ENCODE results near the gene GRIK3. TPM values are rescaled to one million over a fixed set of nuclear protein-coding genes. Genes with fewer than 3 reads are reported as not detected.

Gene GRIK3
- total and polyA plus RNA-seq, 5 experiments from 2014 or later, result not detected

DNA sequence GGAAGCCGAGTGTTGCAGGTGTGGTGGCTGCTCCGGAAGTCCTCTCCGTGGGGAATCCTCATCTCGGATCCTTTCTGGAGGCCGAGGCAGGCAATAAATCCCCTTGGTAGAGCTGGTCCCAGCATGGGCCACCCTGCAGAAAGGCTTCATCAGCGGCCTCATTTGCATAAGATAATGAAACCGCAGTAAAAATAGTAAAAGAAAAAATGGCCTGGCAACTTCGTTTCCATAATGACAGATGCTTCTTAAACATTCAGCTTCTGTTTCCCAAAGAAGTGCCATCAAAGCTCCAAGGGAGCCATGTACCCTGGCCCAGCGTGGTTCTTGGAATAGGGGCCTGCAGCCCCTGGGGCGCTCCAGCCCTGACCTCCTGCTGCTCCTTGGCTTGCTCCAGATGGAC, 244.1 kb downstream of the GRIK3 start:
- DNase-seq (no peak), ATAC-seq (no peak)
- H3K9me3 Mint-ChIP-seq, result peaks cover 0 to 3% (median 0%) of the 10 kb centered on the region in 9 donors
- no peaks in the 10 kb centered on the region for H3K36me3 Mint-ChIP-seq
- H3K4me1 Mint-ChIP-seq, result peaks cover 0 to 2% (median 0%) of the 10 kb centered on the region in 4 donors
- peaks cover 9 to 35% (median 29%) of the 10 kb centered on the region in 5 donors for H3K27me3 Mint-ChIP-seq
- POLR2A ChIA-PET, result no interaction called here
- no peak overlapping the region for H3K27ac Mint-ChIP-seq
- no peak overlapping the region for H3K4me3 Mint-ChIP-seq

DNA sequence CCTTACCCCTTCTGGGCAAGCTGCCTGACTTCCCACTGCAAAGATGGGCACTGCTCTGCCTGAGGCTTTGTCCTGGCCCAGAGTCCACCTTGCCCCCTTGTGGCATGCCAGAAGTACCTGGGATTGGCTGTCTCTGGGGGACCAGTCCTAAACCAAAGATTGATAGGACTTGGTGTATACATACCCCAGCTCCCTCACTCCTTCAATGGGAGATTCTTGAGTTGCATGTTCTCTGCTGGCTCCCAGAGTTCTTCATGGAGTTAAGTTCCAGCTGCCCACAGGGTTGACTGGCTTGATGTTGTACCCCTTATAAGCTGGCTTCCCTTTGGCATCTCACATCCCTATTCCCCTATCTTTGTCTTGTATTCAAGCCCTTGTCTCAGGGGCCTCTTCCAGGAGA, 244.8 kb downstream of the GRIK3 start:
- H3K4me1 Mint-ChIP-seq, result peaks cover 0 to 2% (median 0%) of the 10 kb centered on the region in 4 donors
- POLR2A ChIA-PET, result no interaction called here
- no peak for DNase-seq
- H3K27ac Mint-ChIP-seq, result no peak overlapping the region
- H3K27me3 Mint-ChIP-seq, result peaks cover 9 to 35% (median 29%) of the 10 kb centered on the region in 5 donors
- no peak overlapping the region for H3K4me3 Mint-ChIP-seq
- no peak for ATAC-seq
- peaks cover 0 to 3% (median 0%) of the 10 kb centered on the region in 9 donors for H3K9me3 Mint-ChIP-seq
- no peaks in the 10 kb centered on the region for H3K36me3 Mint-ChIP-seq

DNA sequence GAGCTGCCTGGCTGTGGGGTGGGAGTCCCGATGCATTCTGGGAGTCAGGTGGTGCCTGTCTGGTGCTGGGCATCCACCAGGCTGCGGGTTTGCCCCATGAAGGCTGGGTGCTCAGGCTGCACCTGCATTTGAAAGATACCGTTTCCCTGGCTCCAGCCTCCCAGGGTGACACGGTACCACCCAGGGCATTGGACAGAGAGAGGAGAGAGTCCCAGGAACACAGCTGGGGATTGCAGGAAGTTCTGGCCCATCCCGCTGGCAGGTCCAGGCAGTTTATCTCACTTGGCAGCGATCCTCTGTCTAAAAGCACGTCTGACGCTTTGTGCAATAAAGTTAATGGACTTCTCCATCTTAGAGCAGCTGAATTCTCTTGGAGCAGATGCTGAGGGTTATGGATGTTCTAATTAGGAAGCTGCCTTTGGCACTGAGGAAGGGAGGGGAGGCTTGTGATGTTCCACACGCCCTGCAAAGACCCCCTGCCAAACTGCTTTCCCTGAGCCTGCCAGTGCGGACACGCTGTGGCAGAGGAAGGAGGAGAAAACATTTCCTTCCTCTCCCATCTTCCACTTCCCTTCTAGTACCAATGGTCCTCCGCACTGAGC, 246.9 kb downstream of the GRIK3 start:
- no peak for ATAC-seq
- Mint-ChIP-seq H3K27ac (no peak overlapping the region), H3K4me1 (peaks cover 0 to 2% (median 0%) of the 10 kb centered on the region in 4 donors), H3K36me3 (no peaks in the 10 kb centered on the region), H3K27me3 (peaks cover 9 to 45% (median 29%) of the 10 kb centered on the region in 5 donors), H3K4me3 (no peak overlapping the region), H3K9me3 (peaks cover 0 to 3% (median 0%) of the 10 kb centered on the region in 9 donors)
- POLR2A ChIA-PET, result no interaction called here
- no peak for DNase-seq

DNA sequence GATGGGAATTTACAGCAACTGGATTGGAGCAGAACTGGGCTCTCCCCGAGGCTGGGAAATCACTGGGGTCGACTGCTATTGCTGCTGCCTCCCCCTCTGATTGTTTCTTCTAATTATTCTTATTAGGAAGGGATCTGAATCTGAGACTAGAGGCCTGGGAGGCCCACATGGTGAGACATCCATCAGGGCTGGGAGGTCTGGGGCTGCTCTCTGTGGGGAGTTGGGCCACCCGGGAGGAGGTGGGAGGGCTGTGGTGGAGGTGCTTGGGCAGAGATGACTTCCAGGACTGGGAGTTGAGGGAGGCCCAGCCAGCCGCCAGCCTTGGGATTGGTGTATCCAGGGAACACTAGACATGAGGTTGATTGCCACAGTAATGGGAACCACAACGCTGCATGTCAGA, 247.9 kb downstream of the GRIK3 start:
- ATAC-seq (no peak), DNase-seq (no peak)
- H3K4me1 Mint-ChIP-seq, result peaks cover 0 to 2% (median 0%) of the 10 kb centered on the region in 4 donors
- POLR2A ChIA-PET, result no interaction called here
- H3K4me3 Mint-ChIP-seq, result no peak overlapping the region
- peaks cover 0 to 3% (median 0%) of the 10 kb centered on the region in 9 donors for H3K9me3 Mint-ChIP-seq
- H3K36me3 Mint-ChIP-seq, result no peaks in the 10 kb centered on the region
- H3K27ac Mint-ChIP-seq, result no peak overlapping the region
- H3K27me3 Mint-ChIP-seq, result peaks cover 11 to 54% (median 32%) of the 10 kb centered on the region in 5 donors

DNA sequence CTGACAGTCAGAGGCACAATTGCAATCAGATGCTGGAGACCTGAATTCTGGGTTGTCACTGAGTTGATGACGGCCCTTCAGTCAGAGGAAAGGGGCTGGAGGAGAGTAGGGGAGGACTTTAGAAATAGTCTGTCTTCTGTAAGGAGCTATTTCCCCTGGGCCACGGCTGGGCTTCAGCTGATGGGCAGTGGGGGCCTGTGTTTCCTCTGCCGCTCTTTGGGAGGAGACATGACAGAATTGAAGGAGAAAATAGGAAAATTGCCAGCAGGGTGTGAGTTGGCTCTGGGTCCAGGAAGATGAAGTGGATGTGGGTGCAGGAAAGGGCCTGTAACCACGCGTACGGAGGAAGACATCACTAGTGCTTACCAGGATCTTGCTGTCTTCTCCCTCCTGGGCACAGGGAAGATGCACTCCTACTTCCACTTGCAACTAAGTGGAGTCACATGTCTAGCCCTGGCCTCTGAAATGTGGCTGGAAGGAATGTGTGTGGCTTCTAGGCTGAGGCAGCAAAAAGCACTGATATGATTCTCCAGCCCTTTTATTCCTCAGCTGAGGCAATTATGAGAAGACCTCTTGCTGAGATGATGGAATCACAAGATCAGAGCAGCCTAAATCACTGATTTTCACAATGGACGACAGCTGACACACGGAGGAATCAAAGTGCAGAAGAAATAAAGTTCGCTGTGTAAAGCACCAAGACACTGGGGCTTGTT, 250.0 kb downstream of the GRIK3 start:
- Mint-ChIP-seq H3K27me3 (peaks cover 8 to 44% (median 24%) of the 10 kb centered on the region in 5 donors), H3K4me3 (no peak overlapping the region), H3K9me3 (peaks cover 0 to 3% (median 0%) of the 10 kb centered on the region in 9 donors), H3K27ac (no peak overlapping the region), H3K4me1 (peaks cover 0 to 2% (median 0%) of the 10 kb centered on the region in 4 donors), H3K36me3 (no peaks in the 10 kb centered on the region)
- ATAC-seq (no peak), DNase-seq (no peak)
- POLR2A ChIA-PET, result no interaction called here

DNA sequence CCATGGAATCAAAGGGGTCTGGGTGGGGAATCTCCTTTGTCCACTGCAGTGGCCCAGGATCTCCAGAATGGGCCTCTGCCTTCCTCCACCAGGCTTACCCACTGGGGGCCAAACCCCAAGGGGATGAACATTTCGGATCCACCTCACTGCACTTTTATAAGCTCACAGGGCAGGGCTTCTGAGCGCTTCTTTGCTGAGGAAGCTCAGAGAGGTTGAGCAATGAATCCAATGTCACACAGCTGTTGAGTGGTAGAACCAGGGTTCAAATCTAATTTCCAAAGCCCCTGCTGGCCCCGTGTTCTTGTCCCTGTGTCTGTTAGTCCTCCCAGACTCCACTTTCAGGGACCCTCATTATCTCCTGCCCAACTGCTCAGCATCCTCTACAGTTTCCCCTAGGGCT, 250.8 kb downstream of the GRIK3 start:
- Mint-ChIP-seq H3K9me3 (peaks cover 0 to 2% (median 0%) of the 10 kb centered on the region in 9 donors), H3K27me3 (peaks cover 5 to 36% (median 17%) of the 10 kb centered on the region in 5 donors), H3K4me3 (no peak overlapping the region), H3K27ac (no peak overlapping the region), H3K4me1 (peaks cover 0 to 2% (median 0%) of the 10 kb centered on the region in 4 donors), H3K36me3 (no peaks in the 10 kb centered on the region)
- no peak for DNase-seq
- no peak for ATAC-seq
- POLR2A ChIA-PET, result no interaction called here

DNA sequence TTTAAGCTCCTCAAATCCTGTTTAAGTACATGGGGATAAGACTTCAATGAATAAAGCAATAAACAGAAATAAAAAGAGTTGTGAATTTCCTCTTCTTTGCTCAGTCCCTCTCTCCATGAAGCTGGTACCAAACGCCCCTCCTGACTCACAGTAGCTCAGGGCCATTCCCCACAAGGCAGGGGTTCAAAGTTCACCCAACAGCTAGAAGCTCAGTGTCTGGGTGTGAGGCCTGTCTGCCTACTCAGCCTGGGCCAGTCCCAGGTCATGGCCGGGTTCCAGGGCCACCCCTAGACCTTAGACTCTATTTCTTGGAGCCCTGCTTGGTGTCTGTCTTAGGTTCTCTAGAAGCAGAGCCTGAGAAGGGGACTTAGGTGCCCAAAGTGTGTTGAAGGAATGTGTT, 251.5 kb downstream of the GRIK3 start:
- no peaks in the 10 kb centered on the region for H3K36me3 Mint-ChIP-seq
- peaks cover 0 to 2% (median 0%) of the 10 kb centered on the region in 9 donors for H3K9me3 Mint-ChIP-seq

DNA sequence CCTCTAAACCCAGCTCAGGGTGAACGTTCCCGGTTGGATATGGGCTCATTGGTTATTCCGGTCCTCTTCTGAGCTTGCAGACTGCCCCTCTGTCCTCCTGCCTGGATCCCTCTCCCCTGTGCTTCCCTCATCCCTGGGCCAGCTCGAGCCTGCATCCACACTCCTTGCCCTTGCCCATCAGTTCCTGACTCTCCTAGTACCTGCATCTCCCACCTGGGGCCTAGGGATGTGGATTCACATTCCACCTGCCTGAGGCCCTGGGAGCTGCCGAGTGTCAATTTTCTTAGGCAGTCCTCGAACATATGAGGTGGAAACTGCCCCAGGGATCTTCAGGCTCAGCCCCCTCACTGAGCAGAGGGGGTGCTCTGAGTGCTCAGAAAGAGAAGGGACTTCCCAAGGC, 252.2 kb downstream of the GRIK3 start:
- POLR2A ChIA-PET, result no interaction called here
- Mint-ChIP-seq H3K36me3 (no peaks in the 10 kb centered on the region), H3K4me3 (no peak overlapping the region), H3K4me1 (no peaks in the 10 kb centered on the region), H3K27me3 (peaks cover 2 to 24% (median 10%) of the 10 kb centered on the region in 5 donors), H3K27ac (no peak overlapping the region), H3K9me3 (peaks cover 0 to 2% (median 0%) of the 10 kb centered on the region in 9 donors)
- DNase-seq (no peak), ATAC-seq (no peak)

More for the DNA sequence above, 251.5 kb downstream of the GRIK3 start:
- no peak for ATAC-seq
- H3K4me1 Mint-ChIP-seq, result peaks cover 0 to 1% (median 0%) of the 10 kb centered on the region in 4 donors
- no peak for DNase-seq
- no peak overlapping the region for H3K27ac Mint-ChIP-seq
- no peak overlapping the region for H3K4me3 Mint-ChIP-seq
- POLR2A ChIA-PET, result no interaction called here
- peaks cover 4 to 31% (median 14%) of the 10 kb centered on the region in 5 donors for H3K27me3 Mint-ChIP-seq

DNA sequence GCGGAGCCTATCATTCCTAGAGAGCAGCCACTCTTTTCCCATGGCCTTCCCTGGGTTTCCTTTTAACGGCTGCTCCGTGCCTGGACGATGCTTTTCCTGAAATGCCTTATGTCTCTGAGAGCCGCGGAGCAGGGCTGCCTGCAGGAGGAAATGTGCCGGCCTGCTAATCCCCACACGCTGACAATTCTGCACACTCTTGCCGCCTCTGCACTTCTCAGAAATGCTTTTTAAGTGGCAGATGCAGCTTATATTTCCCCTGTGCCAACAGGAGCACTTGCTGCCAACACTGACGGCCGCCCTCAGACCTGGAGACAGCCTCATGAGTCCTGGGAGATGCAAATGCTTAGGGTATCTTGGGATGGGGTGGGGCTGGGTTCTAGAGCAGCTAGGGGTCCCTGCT, 253.2 kb downstream of the GRIK3 start:
- Mint-ChIP-seq H3K4me1 (no peaks in the 10 kb centered on the region), H3K27ac (no peak overlapping the region)

DNA sequence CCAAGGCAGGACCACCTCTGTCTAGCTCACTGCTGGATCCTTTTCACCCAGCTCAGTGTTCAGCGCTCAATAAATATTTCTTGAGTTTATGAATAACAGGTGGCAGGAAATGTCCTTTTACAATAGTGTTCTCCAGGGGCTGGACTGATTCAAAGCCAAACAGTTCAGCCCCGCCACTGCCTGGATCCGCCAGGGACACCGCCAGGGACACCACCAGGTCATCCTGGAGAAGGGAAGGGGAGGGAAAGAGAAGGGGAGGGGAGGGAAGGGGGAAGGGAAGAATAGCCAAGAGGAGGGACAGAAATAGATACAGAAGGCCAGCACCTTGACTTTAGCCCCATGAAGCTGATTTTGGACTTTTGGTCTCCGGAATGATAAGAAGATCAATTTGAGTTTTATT, 255.6 kb downstream of the GRIK3 start:
- H3K4me1 Mint-ChIP-seq, result no peaks in the 10 kb centered on the region
- no peak for ATAC-seq
- POLR2A ChIA-PET, result no interaction called here
- no peak for DNase-seq
- H3K27me3 Mint-ChIP-seq, result peaks cover 9 to 29% (median 15%) of the 10 kb centered on the region in 5 donors
- no peak overlapping the region for H3K4me3 Mint-ChIP-seq
- no peaks in the 10 kb centered on the region for H3K36me3 Mint-ChIP-seq
- no peak overlapping the region for H3K27ac Mint-ChIP-seq
- H3K9me3 Mint-ChIP-seq, result peaks cover 0 to 2% (median 0%) of the 10 kb centered on the region in 9 donors

More for the DNA sequence above, 253.2 kb downstream of the GRIK3 start:
- peaks cover 6 to 23% (median 14%) of the 10 kb centered on the region in 5 donors for H3K27me3 Mint-ChIP-seq
- H3K9me3 Mint-ChIP-seq, result peaks cover 0 to 2% (median 0%) of the 10 kb centered on the region in 9 donors
- ATAC-seq (no peak), DNase-seq (no peak)
- H3K36me3 Mint-ChIP-seq, result no peaks in the 10 kb centered on the region
- POLR2A ChIA-PET, result no interaction called here
- H3K4me3 Mint-ChIP-seq, result no peak overlapping the region

DNA sequence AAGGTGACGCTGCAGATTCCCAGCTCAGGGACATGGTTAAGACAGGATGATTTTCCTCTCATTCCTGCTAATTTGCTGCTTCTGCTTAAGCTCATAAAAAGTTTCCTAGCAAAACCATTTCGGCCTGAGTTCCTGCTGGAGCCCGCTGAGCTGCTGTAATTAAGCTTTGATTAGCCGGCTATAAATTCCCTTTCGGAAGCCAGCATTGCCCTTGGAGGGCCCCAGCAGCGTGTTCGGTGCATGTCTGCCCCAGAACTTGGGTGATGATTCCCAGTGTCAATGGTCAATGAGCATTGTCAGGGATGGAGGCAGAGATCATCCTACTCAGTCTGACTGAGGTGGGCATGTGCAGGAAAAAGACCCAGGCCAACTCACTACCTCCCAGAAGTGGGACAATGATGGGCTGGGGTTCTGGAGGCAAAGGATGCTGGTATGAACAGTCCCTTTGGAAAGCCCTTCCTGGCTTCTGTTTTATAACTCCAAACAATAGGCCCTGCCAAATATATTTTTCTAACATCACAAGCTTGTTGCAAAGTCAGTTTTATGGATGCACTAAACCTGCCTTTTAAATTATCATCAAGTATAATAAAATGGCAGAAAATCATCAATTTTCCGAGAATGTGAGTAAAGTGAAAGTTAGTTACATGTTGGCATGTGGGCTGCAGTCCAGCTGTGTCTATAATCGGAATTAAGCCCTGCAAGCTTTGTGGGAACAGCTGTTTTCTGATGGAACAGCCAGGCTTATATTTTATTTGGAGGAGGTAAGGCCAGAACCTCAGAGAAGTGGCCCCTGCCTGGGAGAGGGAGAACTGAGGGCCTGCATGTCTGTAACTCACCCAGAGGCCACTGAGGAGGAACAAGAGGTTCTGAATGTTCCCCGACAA, 257.1 kb downstream of the GRIK3 start:
- Mint-ChIP-seq H3K27me3 (peaks cover 9 to 26% (median 18%) of the 10 kb centered on the region in 5 donors), H3K27ac (no peak overlapping the region), H3K9me3 (peaks cover 0 to 2% (median 0%) of the 10 kb centered on the region in 9 donors), H3K4me3 (no peak overlapping the region), H3K4me1 (no peaks in the 10 kb centered on the region), H3K36me3 (no peaks in the 10 kb centered on the region)
- POLR2A ChIA-PET, result no interaction called here
- ATAC-seq (no peak), DNase-seq (no peak)

DNA sequence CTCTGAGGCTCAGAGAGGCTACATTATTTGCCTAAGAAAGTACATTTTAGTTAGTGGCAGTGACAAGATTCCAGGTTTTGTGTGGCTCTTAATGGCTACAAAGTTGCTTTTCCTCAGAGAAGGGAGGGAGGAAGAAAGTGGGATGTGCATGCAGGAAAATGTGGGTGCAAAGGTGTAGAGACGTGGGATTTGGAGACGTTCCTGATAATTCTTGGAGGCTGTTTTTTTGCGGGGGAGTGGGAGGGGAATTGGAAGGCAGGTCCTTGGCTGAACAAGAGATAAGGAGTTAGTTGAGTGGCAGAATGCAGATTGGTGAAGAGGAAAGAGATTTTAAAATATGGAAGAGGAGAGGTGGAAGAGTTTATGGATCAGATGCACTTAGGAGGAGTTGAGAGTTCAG, 258.1 kb downstream of the GRIK3 start:
- peaks cover 0 to 2% (median 0%) of the 10 kb centered on the region in 9 donors for H3K9me3 Mint-ChIP-seq
- no peak overlapping the region for H3K27ac Mint-ChIP-seq
- DNase-seq (no peak), ATAC-seq (no peak)
- H3K27me3 Mint-ChIP-seq, result peaks cover 7 to 29% (median 17%) of the 10 kb centered on the region in 5 donors
- H3K36me3 Mint-ChIP-seq, result no peaks in the 10 kb centered on the region
- no peaks in the 10 kb centered on the region for H3K4me1 Mint-ChIP-seq
- no peak overlapping the region for H3K4me3 Mint-ChIP-seq
- POLR2A ChIA-PET, result no interaction called here

DNA sequence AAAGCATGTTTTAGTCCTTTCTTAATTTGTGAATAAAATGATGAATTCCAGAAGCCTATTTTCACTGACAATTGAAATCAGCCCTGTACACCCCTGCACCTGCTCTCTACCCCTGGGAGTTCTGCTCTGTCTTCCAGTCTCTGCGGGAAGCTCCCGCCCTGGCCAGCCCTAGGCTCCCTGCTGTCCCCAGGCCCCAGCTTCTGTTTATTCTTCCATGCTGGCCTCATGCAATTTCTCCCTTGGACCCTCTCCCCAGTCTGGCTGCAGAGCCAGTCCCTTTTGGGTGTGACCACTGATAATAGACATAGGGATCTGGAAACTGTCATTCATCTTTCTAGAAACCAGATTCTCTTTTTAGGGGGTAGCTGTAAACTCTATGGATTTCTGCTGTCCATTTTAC, 258.6 kb downstream of the GRIK3 start:
- POLR2A ChIA-PET, result no interaction called here
- Mint-ChIP-seq H3K27ac (no peak overlapping the region), H3K27me3 (peaks cover 7 to 34% (median 23%) of the 10 kb centered on the region in 5 donors), H3K4me3 (no peak overlapping the region), H3K36me3 (no peaks in the 10 kb centered on the region), H3K4me1 (no peaks in the 10 kb centered on the region), H3K9me3 (peaks cover 0 to 2% (median 0%) of the 10 kb centered on the region in 9 donors)
- no peak for ATAC-seq
- no peak for DNase-seq
